OCI-LY7 (cell line): ENCODE measurements around the gene RLBP1. TPM values are rescaled to one million over a fixed set of nuclear protein-coding genes. Genes with fewer than 3 reads are reported as not detected.
"Not testable (repeated sequence)": the region's sequence is repeated elsewhere in the genome, so short reads cannot be mapped to it uniquely, and the experiment has no call there.

Source experiments
- Bru-seq: library from RNA; stranded (reverse); fragments of 400-500 nt; gene quantifications from one replicate; lab custom pipeline; 2021; lab: Mats Ljungman, UMichigan
- BruChase-seq, 2 experiments: library from RNA; stranded (reverse); fragments of 400-500 nt; gene quantifications; one replicate each; lab custom pipeline; 2021; lab: Mats Ljungman, UMichigan
- BruUV-seq: library from RNA; stranded (reverse); fragments of 400-500 nt; replicated peaks from 2 replicates; lab custom pipeline; 2021; lab: Mats Ljungman, UMichigan
- CTCF ChIA-PET: fragments of 300-600 bp; sonication (Branson Sonifier 250); formaldehyde crosslinking; loops from one replicate; lab custom pipeline; 2022; ENCODE audit warnings: antibody characterized with exemption; ENCODE audit not compliant: unreplicated experiment; lab: Charles Lee
- POLR2A ChIA-PET: fragments of 300-600 bp; sonication (Branson Sonifier 250); formaldehyde crosslinking; loops from one replicate; lab custom pipeline; 2022; ENCODE audit warnings: antibody characterized with exemption; lab: Charles Lee
- DNase-seq: peaks from one replicate; pipeline ENCODE4 v3.0.0-alpha.2; 2015; ENCODE audit warnings: low spot score
- H2AFZ ChIP-seq: fragments of 200-600 bp; sonication (generic), shearing (Covaris generic); 2 replicates; pipeline ENCODE4 v1.6.1; 2014; ENCODE audit warnings: mild to moderate bottlenecking, antibody characterized with exemption, low read length, moderate library complexity
- H3K27ac ChIP-seq: fragments of 200-600 bp; sonication (generic); 2 replicates; pipeline ENCODE4 v1.5.1; 2014; ENCODE audit warnings: mixed run types, low read depth, mild to moderate bottlenecking, moderate library complexity, low read length, inconsistent platforms; ENCODE audit not compliant: poor library complexity, severe bottlenecking
- H3K36me3 ChIP-seq: fragments of 200-600 bp; sonication (generic); 2 replicates; pipeline ENCODE4 v1.6.1; 2014; ENCODE audit warnings: mild to moderate bottlenecking, antibody characterized with exemption, low read length, moderate library complexity, mixed read lengths; ENCODE audit not compliant: insufficient read depth
- H3K4me1 ChIP-seq: fragments of 200-600 bp; sonication (generic); 2 replicates; pipeline ENCODE4 v1.5.1; 2014; ENCODE audit warnings: mild to moderate bottlenecking, low read length; ENCODE audit not compliant: insufficient read depth, poor library complexity, severe bottlenecking
- H3K4me2 ChIP-seq: fragments of 200-600 bp; sonication (generic); 2 replicates; pipeline ENCODE4 v1.6.1; 2014; ENCODE audit warnings: mild to moderate bottlenecking, low read length
- H3K4me3 ChIP-seq: fragments of 200-600 bp; sonication (generic); 2 replicates; pipeline ENCODE4 v1.5.1; 2014; ENCODE audit warnings: mild to moderate bottlenecking, low read depth, low read length; ENCODE audit not compliant: poor library complexity, severe bottlenecking
- H3K79me2 ChIP-seq: fragments of 200-600 bp; sonication (generic); 2 replicates; pipeline ENCODE4 v1.6.1; 2016; ENCODE audit warnings: low read depth, mild to moderate bottlenecking, low read length, moderate library complexity, mixed read lengths; ENCODE audit not compliant: insufficient read depth
- H3K9me2 ChIP-seq: fragments of 200-600 bp; sonication (generic); 2 replicates; pipeline ENCODE4 v1.6.1; 2016; ENCODE audit warnings: mild to moderate bottlenecking, low read length, mixed read lengths; ENCODE audit not compliant: insufficient read depth
- H3K9me3 ChIP-seq: fragments of 200-600 bp; sonication (generic); 2 replicates; pipeline ENCODE4 v1.6.1; 2014; ENCODE audit warnings: mild to moderate bottlenecking, mixed run types, low read length, mixed read lengths
- H4K20me1 ChIP-seq: fragments of 200-600 bp; sonication (generic); 2 replicates; pipeline ENCODE4 v1.6.1; 2014; ENCODE audit warnings: mild to moderate bottlenecking, antibody characterized with exemption, low read length, moderate library complexity, mixed read lengths; ENCODE audit not compliant: insufficient read depth
- CTCF ChIP-seq: fragments of 200-600 bp; sonication (generic); conservative IDR thresholded peaks from 2 replicates; pipeline ENCODE4 v1.5.1; 2014; ENCODE audit warnings: mild to moderate bottlenecking, antibody characterized with exemption, low read length, moderate library complexity, mixed read lengths
- EZH2phosphoT487 ChIP-seq: fragments of 200-600 bp; sonication (generic); IDR thresholded peaks from 2 replicates; pipeline ENCODE4 v1.6.1; 2018; ENCODE audit warnings: low read depth, borderline replicate concordance, mild to moderate bottlenecking, mixed run types, antibody characterized with exemption, low read length, moderate library complexity, mixed read lengths
- intact Hi-C: fragments of 100-400 bp; cut with micrococcal nuclease; formaldehyde crosslinking; loops from one replicate; pipeline ENCODE4 v1.10.0; 2022; ENCODE audit not compliant: unreplicated experiment
- long read RNA-seq: library from polyadenylated mRNA; stranded (forward); transcript quantifications from one replicate; pipeline ENCODE4 v2.0.0, GENCODE V29; 2022
- total RNA-seq, 2 experiments: library from RNA; depleted of rRNA in 1 of 2; stranded (reverse); fragments of >200 nt in 1 of 2; shearing (Covaris generic) in 1 of 2; gene quantifications; 2 replicates each; pipeline ENCODE4 v1.2.3, GENCODE V29; 2014 to 2022

The RLBP1 gene
- total RNA-seq (2014; rRNA removed; shearing (Covaris generic)) (not detected in 2 replicates), total RNA-seq (2022) (not detected in 2 replicates), Bru-seq, nascent RNA (not detected), BruChase-seq, experiment 1, labeled RNA remaining after a 6-hour chase (not detected), BruChase-seq, experiment 2, labeled RNA remaining after a 2-hour chase (not detected)
- long read RNA-seq: 0 reads

DNA sequence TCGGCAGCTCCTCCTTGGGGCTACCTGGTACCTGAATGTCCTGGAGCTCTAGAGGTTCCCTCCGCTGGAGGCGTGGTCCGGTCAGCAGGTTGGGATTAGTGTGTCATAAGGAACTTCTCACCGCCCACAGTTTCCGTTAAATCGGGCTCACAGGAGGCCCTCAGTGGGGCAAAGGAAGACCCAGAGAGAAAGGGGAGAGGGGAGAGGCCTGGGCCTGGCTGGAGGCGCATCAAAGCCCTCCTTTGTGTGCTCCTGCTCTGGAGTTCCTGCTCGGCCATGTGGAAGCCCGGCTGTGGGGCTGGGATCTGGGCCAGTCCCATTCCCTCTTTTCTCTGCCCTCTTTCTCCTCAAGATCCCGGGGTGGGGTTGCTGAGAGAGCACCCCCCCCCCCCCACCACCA is at the start of gene RLBP1:
TSS of gene RLBP1 (minus strand) at position 37 of the 400 bp plus-strand sequence. CDS start 2,604 bp downstream, outside the sequence.
- ChIA-PET CTCF (no interaction called here), POLR2A (no interaction called here)
- TF ChIP-seq CTCF: no peak
- TF ChIP-seq EZH2phosphoT487: no peak
- H4K20me1 ChIP-seq: no peaks in the 10 kb centered on the region
- H2AFZ ChIP-seq: no peak within 1 kb of the TSS
- H3K9me3 ChIP-seq: no peaks in the 10 kb centered on the region
- H3K36me3 ChIP-seq: no peaks in the 10 kb centered on the region
- BruUV-seq: no TSS peak
- H3K4me3 ChIP-seq: no peak within 1 kb of the TSS
- H3K4me2 ChIP-seq: no peak within 1 kb of the TSS
- intact Hi-C loops: no loop called here
- no peaks in the 10 kb centered on the region for H3K9me2 ChIP-seq
- no peaks in the 10 kb centered on the region for H3K4me1 ChIP-seq
- no peak within 1 kb of the TSS for H3K27ac ChIP-seq
- DNase-seq: no peak
- H3K79me2 ChIP-seq: no peaks in the 10 kb centered on the region

DNA sequence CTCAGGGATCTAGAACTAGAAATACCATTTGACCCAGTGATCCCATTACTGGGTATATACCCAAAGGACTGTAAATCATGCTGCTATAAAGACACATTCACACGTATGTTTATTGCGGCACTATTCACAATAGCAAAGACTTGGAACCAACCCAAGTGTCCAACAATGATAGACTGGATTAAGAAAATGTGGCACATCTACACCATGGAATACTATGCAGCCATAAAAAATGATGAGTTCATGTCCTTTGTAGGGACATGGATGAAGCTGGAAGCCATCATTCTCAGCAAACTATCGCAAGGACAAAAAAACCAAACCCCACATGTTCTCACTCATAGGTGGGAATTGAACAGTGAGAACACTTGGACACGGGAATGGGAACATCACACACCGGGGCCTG is 28.8 kb upstream of the RLBP1 start:
- H3K4me1 ChIP-seq: peaks cover 13% of the 10 kb centered on the region
- peaks cover 94% of the 10 kb centered on the region for H3K36me3 ChIP-seq
- H2AFZ ChIP-seq, BruUV-seq, POLR2A ChIA-PET, H3K9me2 ChIP-seq, H3K27ac ChIP-seq, H3K4me2 ChIP-seq, CTCF ChIA-PET, H3K4me3 ChIP-seq, DNase-seq, intact Hi-C loops: not testable (repeated sequence)
- peaks cover 11% of the 10 kb centered on the region; the same call in 1 of the 2 replicates for H4K20me1 ChIP-seq
- peaks cover 68% of the 10 kb centered on the region for H3K79me2 ChIP-seq
- peaks cover 20% of the 10 kb centered on the region for H3K9me3 ChIP-seq

- Histone ChIP-seq H3K4me2 (no peak overlapping the region), H3K4me3 (no peak overlapping the region), H3K36me3 (peaks cover 79% of the 10 kb centered on the region), H3K27ac (no peak overlapping the region), H4K20me1 (peaks cover 11% of the 10 kb centered on the region; the same call in 1 of the 2 replicates), H3K4me1 (peaks cover 13% of the 10 kb centered on the region), H2AFZ (no peak overlapping the region), H3K9me3 (peaks cover 20% of the 10 kb centered on the region), H3K9me2 (no peaks in the 10 kb centered on the region), H3K79me2 (peaks cover 66% of the 10 kb centered on the region)
- TF ChIP-seq CTCF (no peak), EZH2phosphoT487 (no peak)
- POLR2A ChIA-PET: no interaction called here
- intact Hi-C loops: no loop called here
- no peak for DNase-seq
- CTCF ChIA-PET: no interaction called here
- no TSS peak for BruUV-seq
Observed at GRCh38 chr15:89248584-89248983, 27.2 kb upstream of the RLBP1 start.
